ENCODE data around the gene PAH. TPM values are rescaled to one million over a fixed set of nuclear protein-coding genes. Genes with fewer than 3 reads are reported as not detected.

PAH gene
- total and polyA plus RNA-seq, 2 of the 13 experiments (the other 11 are each of a cell fraction or from before 2014, with no cell fraction given), result 192 to 451 TPM

DNA sequence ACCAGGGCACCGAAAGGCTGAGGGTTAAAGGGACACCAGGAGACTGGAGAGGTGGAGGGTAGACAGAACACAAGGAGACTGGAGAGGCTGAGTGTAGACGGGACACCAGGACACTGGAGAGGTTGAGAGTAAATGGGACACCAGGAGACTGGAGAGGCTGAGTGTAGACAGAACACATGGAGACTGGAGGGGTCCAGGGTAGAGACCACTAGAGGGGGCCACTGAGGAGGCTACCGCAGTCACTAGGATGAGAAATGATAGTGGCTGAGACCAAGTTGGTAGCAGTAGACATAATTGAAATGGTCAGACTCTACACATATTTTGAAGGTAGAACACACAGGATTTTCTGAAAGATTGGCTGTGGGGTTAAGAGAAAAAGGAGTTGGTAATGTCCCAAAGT lies 68.2 kb downstream of the PAH start:
- no peaks in the 10 kb centered on the region for H4K20me1 ChIP-seq (ENCODE audit: insufficient read depth, low read length)
- in situ Hi-C loops (cut with HindIII; ENCODE audit: extremely low pct_ligation_motif_present, low pct_unique_long_range_greater_than_20kb), result no loop called here
- no peak overlapping the region for H3K9ac ChIP-seq (ENCODE audit: insufficient read depth, low read depth, low read length)
- intact Hi-C loops (cut with micrococcal nuclease; ENCODE audit: unreplicated experiment), result no loop called here
- peaks cover 31% of the 10 kb centered on the region for H3K4me1 ChIP-seq (ENCODE audit: insufficient read depth, low read length)
- no peaks in the 10 kb centered on the region for H3K27me3 ChIP-seq (ENCODE audit: control insufficient read depth in 1 of 2, insufficient read depth in 2 of 2, low read length in 2 of 2)
- H3K4me2 ChIP-seq (ENCODE audit: low read depth, low read length), result no peak overlapping the region
- no peaks in the 10 kb centered on the region for H3K9me3 ChIP-seq (ENCODE audit: low read length)
- FAIRE-seq (no peak), DNase-seq (ENCODE audit: low spot score) (no peak), ATAC-seq (no peak)
- ChIA-PET CTCF (ENCODE audit: low intra/inter-chr PET ratio, low total read pairs) (no interaction called here), POLR2A (no interaction called here)
- no peak overlapping the region for H3K4me3 ChIP-seq (replicated peaks in 1 of 3; ENCODE audit: insufficient read depth in 1 of 3, low read depth in 2 of 3, low read length in 3 of 3)
- H2AFZ ChIP-seq (ENCODE audit: low read length), result no peak overlapping the region
- H3K36me3 ChIP-seq (replicated peaks in 1 of 2; ENCODE audit: control insufficient read depth in 1 of 2, insufficient read depth in 2 of 2, low read length in 2 of 2), result peaks cover 40 to 96% of the 10 kb centered on the region in 2 experiments
- no TSS peak for BruUV-seq (replicated peaks)
- no peaks in the 10 kb centered on the region for H3K79me2 ChIP-seq (ENCODE audit: insufficient read depth, low read length)
- 94% methylated on average over 3 of the region's 3 CpGs for WGBS (ENCODE audit: low lambda C conversion rate)
- H3K27ac ChIP-seq (ENCODE audit: extremely low read length, insufficient read depth, low read length), result no peak overlapping the region
- TF ChIP-seq KDM1A (CRISPR knock-in tag; IDR thresholded peaks at IDR 0.05) (no peak), IKZF4 (CRISPR knock-in tag; IDR thresholded peaks at IDR 0.05; ENCODE audit: borderline replicate concordance, low read depth, not compliant biosample characterization) (no peak), HNRNPK (IDR thresholded peaks at IDR 0.05; ENCODE audit: low read depth, low read length, poor library complexity, severe bottlenecking) (no peak), ZNF550 (CRISPR knock-in tag; IDR thresholded peaks at IDR 0.05; ENCODE audit: borderline replicate concordance) (no peak), KDM4B (CRISPR knock-in tag; IDR thresholded peaks at IDR 0.05) (no peak), FOXP1 (IDR thresholded peaks at IDR 0.05) (no peak), FOXP1 (CRISPR knock-in tag; IDR thresholded peaks at IDR 0.05) (no peak), FOXA1 (IDR thresholded peaks at IDR 0.05) (no peak), FOXA1 (CRISPR knock-in tag; IDR thresholded peaks at IDR 0.05) (no peak), SOX5 (CRISPR knock-in tag; IDR thresholded peaks at IDR 0.05; ENCODE audit: borderline replicate concordance) (no peak), GATA4 (IDR thresholded peaks at IDR 0.05; ENCODE audit: borderline replicate concordance, low read depth) (no peak), ZNF781 (CRISPR knock-in tag; IDR thresholded peaks at IDR 0.05; ENCODE audit: borderline replicate concordance, not compliant biosample characterization) (no peak), RBM22 (optimal IDR thresholded peaks at IDR 0.05; ENCODE audit: low read length) (peak; percentile 14), SMC3 (IDR thresholded peaks at IDR 0.05; ENCODE audit: low read length) (no peak)
- TF ChIP-seq, protein P1, sequence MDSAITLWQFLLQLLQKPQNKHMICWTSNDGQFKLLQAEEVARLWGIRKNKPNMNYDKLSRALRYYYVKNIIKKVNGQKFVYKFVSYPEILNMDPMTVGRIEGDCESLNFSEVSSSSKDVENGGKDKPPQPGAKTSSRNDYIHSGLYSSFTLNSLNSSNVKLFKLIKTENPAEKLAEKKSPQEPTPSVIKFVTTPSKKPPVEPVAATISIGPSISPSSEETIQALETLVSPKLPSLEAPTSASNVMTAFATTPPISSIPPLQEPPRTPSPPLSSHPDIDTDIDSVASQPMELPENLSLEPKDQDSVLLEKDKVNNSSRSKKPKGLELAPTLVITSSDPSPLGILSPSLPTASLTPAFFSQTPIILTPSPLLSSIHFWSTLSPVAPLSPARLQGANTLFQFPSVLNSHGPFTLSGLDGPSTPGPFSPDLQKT (CRISPR knock-in tag; IDR thresholded peaks at IDR 0.05; ENCODE audit: borderline replicate concordance), result no peak
- TF ChIP-seq, protein P2, sequence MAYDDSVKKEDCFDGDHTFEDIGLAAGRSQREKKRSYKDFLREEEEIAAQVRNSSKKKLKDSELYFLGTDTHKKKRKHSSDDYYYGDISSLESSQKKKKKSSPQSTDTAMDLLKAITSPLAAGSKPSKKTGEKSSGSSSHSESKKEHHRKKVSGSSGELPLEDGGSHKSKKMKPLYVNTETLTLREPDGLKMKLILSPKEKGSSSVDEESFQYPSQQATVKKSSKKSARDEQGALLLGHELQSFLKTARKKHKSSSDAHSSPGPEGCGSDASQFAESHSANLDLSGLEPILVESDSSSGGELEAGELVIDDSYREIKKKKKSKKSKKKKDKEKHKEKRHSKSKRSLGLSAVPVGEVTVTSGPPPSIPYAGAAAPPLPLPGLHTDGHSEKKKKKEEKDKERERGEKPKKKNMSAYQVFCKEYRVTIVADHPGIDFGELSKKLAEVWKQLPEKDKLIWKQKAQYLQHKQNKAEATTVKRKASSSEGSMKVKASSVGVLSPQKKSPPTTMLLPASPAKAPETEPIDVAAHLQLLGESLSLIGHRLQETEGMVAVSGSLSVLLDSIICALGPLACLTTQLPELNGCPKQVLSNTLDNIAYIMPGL (CRISPR knock-in tag; IDR thresholded peaks at IDR 0.05; ENCODE audit: borderline replicate concordance in 1 of 2, low read depth in 1 of 2), result no peak
- TF ChIP-seq, protein P3, sequence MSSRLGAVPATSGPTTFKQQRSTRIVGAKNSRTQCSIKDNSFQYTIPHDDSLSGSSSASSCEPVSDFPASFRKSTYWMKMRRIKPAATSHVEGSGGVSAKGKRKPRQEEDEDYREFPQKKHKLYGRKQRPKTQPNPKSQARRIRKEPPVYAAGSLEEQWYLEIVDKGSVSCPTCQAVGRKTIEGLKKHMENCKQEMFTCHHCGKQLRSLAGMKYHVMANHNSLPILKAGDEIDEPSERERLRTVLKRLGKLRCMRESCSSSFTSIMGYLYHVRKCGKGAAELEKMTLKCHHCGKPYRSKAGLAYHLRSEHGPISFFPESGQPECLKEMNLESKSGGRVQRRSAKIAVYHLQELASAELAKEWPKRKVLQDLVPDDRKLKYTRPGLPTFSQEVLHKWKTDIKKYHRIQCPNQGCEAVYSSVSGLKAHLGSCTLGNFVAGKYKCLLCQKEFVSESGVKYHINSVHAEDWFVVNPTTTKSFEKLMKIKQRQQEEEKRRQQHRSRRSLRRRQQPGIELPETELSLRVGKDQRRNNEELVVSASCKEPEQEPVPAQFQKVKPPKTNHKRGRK (CRISPR knock-in tag; IDR thresholded peaks at IDR 0.05), result no peak
- TF ChIP-seq, protein P4, sequence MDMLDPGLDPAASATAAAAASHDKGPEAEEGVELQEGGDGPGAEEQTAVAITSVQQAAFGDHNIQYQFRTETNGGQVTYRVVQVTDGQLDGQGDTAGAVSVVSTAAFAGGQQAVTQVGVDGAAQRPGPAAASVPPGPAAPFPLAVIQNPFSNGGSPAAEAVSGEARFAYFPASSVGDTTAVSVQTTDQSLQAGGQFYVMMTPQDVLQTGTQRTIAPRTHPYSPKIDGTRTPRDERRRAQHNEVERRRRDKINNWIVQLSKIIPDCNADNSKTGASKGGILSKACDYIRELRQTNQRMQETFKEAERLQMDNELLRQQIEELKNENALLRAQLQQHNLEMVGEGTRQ (IDR thresholded peaks at IDR 0.05; ENCODE audit: low read depth, low read length), result no peak
- TF ChIP-seq, protein P4 (CRISPR knock-in tag; IDR thresholded peaks at IDR 0.05; ENCODE audit: borderline replicate concordance), result no peak

Data from HepG2 (cell line).